HG03521 (cell line): Measurements from ENCODE around the gene TP53AIP1.

Source experiments
- ATAC-seq: cut with Tn5 transposase; IDR thresholded peaks from one replicate; pipeline ENCODE4 v1.9.1; 2021; ENCODE audit warnings: mild to moderate bottlenecking, moderate library complexity; ENCODE audit not compliant: unreplicated experiment

TP53AIP1 gene

DNA sequence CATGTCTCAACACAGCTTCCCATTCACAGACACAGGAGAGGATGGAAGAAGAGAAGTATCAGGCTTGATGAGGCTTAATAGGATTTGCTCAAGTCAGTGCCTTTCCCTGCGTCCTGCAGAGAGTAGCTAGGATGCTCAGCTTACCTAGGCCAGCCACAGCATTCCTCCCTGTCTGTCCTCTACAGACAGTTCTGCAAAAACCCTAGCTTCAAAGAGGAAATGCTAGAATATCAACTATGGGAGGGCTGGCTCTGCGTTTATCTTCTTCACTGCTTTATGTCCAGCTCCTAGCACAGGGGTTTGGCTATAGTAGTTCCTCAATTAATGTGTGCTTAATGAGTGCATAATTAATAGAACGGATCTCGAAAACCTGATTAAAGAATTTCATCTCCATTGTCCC is 35.1 kb downstream of the TP53AIP1 start:
- ATAC-seq = no peak

DNA sequence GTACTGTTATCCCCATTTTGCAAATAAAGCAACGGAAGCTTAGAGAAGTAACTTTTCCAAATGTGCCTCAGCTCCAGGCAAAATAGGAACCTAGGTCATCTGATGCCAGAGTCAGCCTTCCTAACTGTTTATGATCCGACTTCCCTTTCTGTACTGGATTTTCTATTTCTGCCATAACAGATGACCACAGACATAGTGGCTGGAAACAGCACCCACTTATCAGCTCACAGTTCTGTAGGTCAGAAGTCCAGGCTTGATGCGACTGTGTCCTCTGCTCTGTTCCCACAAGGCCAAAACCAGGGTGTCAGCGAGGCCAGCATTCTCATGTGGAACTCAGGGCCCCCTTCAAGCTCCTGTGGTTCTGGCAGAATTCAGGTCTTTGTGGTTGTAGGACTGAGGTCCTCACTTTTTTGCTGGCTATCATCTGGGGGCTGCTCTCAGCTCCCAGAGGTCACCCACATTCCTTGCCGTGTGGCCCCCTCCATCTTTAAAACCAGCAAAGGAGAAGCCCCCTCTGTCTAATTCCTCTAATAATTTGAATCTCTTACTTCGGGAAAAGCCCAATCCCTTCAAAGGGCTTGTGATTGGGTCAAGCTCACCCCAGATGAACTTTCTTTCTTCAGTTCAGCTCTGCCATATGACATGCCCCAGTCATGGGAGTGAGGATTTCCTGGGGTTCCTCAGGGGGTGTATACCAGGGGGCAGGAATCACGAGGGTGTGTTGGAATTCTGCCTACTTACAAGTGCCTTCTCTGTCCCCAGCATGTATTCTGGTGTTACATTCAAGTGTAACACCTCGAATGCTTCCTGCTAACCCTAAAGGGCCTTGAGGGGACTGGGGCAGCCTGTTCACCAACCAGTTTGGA is 36.3 kb downstream of the TP53AIP1 start:
- no peak for ATAC-seq

DNA sequence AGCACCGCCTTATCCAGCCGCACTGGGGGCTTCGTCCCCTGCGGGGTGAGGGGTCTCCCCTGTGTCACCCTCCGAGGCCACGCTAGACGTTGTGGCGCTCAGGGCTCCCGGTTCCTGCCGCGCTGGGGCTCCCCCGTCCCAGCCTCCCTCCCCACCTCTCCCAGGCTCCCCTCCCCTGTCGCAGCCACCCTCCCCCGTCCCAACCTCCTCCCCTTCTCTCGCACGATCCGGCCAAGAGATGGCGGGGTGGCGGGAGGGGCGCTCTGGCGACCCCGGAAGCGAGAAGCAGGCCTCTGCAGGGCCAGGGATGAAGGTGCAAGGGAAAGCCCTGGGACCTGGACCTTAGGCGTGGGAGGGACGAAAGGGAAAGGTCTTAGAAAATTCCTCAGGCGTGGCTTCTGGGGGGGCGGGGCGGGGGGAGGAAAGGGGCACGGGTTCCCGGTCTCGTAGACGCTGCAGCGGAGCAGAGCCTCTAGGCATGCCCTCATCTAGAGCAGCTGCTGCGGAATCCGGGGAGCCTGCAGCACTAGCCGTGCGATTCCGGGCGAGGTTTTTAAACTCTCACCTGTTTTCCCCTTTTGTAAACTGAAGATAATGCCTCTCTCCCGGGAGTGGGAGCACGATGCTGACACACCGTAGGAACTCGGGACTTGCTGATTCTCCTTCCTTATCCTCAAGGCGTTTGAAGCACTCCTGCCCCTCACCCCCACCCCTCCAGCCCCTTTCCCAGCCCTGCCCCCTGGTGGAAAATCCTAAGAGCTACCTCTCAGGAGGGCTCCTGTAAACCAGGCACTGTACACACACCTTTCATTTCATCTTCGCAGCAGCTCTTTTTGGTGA is 37.1 kb downstream of the TP53AIP1 start:
- ATAC-seq = no peak

DNA sequence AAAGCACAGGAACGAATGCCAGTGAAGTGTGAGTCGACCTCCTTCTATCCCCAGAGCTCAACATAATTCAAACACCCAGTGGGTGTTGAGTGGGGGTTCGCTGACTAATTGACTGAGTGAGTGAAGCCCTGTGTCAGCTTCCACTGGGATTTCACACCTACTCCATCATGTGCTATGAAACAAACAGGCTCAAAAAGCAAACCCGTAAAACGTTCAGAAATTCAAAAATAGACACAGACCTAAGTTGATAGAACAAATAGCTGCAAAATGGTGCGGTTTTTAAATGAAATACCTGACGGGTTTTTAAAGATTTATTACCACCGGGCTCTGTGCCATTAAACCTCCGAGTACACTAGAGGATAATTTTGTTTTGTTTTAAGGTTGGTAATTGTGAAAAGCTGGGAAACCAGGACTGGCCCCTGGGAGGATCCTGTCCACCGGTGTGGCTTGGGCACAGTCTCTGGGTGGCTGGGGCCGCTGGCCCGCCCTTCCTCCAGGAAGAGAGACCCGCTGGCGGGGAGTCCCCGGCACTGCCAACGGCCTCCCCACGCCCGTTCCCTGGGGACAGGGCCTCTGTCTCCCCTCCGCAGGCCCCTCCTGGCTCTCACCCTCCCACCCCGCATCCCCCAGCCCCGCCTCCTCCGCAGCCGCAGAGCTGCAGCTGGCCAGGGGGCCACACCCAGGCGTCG is 37.9 kb downstream of the TP53AIP1 start:
- ATAC-seq = no peak

DNA sequence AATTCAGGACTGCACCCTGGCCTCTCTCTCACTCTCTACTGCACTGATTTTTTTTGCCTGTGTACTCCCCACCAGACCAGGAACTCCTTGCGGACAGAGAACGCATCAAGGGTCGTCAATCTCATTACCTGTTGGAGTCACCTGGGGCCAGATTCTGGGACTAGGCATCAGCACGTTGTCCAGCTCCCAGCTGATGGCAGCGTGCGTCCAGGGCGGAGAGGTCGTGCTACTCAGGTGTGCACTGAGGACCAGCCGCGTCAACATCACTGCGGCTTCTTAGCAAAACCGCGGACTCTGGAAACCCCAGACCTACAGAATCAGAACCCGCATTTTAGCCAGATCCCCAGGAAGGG is 38.4 kb downstream of the TP53AIP1 start:
- no peak for ATAC-seq

DNA sequence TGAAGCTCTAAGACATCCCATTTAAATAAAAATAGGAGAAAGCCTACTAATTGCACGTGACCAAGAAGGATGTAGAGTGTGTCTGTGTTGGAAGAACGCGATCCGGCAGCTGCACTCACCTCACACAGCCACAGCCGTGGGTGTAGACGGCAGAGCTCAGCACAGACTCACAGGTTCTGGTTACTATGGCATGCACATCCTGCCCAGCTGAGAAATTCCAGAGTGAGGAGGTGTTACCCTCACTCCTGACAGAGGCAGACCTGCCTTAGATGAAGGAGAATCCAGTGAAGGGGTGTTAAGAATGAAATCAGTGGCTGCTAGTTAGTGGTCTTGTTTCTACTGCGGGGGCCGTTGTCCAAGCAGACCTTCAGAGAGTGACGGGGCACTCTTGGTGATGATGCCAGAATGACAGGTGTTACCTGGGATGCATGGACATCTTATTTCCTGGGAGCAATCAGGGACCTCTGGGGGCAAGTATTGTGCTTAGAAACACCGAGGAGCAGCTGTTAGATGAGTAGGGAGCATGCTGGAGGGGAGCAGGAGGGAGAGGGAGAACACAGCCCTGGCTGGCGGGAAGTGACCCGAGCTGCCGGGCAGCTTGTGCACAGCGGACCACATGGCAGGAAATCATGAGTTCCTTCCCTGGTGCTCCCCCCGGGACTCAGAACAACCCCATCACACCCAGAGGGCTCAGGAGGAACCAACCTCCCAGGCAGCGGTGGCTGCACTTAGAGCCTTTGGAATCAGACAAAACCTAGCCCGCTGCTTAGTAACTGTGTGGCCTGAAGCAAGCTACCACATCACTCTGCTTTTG is 39.2 kb downstream of the TP53AIP1 start:
- no peak for ATAC-seq

DNA sequence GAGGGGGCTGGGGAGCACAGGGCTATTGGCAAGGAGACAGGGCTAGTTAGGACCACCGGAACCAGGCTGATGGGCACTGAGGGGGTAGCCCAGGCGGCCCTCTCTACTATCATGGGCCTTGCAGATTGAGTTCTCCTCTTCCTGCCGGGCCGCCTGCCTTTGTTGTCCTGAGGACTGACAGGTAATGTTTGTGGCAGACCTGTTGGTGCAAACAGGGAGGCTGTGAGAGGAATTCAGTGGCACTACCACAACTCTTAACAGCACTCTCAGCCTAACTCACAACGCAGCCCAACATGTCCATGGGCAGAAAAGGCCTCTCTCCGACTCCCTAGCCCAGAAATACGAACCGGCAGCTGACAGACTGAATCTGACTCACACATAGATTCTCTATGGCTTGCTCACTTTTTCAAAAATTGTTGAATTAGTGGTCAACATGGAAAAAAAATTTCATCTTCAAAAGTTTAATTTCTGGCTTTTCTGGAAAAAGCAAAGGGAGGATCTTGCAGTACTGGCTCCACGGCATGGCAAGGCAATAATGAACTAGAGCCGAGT is 40.1 kb downstream of the TP53AIP1 start:
- no peak for ATAC-seq

DNA sequence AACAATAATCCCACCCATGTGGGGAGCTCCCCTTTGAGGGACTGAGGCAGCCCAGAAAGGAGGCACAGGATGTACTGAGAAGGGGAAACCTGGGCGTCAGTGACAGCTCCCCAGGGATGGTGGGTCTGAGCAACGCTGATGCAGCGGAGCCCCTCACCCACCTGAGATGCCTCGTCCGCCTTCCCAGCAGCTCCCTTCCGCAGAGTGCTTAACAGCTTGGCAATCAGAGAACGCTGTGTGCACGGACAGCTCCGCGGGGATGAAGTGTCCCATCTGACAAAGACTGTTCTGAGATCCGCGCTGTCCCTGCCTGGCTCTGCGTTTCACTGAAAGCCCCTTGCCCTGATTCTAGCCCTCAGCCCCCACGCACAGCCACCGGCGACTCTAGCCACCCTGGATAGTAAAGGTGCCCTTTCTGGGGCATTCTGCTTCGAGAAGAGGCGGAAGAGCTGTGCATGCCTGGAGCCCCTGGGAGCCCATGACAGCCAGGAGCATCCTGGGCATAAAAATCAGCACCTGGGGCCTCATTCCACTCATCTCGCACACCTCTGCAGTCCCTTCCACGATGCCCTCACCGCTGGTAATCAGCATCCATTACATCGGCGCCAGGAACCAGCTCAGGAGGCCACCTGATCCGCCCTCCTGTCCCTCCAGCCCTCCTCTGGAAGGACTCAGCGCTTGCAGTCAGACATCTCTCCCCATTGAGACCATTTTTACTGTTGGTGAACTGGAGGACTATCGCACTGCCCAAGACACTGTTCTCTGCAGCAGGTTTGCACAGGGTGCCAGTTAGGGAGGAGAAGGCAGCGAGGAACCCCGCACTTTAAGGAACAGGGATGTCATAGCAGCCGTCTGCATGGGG is 40.8 kb downstream of the TP53AIP1 start:
- no peak for ATAC-seq

DNA sequence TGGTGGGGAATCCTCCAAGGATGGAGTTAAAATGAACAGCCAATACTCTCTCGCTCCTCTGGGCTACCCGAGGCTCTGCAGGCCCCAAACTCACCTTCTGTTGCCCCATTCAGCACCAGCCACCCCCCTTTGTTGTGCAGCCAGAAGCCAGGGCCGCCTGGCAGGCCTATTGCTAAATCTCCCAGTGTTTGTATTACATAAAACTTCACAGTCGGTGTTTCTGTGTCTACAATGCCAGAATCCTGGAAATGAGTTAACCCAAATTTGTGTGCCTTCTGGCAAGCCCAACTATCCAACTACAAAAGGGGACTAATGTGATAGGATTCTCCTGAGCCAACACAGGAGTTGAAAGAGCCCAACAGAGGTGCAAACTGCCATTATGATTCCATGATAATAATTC is 42.2 kb downstream of the TP53AIP1 start:
- no peak for ATAC-seq

DNA sequence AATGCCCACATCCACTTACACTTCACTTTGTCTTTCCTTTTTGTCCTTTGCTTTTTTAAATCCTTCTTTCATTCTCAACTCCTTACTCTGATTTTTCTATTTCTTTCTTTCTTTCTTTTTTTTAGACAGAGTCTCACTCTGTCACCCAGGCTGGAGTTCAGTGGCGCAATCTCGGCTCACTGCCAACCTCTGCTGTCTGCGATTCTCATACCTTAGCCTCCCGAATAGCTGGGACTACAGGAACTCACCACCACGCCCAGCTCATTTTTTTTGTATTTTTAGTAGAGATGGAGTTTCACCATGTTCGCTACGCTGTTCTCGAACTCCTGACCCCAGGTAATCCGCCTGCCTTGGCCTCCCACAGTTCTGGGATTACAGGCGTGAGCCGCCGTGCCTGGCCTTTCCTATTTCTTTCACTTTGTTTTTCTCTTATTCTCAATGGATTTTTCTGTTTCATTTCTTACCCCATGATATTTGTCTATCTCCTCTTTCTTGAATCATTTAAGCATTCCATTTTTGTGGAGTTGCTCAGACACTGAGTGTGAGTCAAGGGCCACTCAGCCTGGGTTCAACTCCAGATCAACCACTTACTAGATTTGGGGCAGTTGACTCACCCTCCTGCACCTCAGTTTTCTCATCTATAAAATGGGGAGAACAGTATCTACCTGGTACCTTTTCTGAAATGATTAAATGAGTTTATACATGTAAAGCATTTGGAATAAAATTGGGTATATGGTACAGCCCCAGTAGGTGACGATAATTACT is 43.9 kb downstream of the TP53AIP1 start:
- ATAC-seq = no peak

DNA sequence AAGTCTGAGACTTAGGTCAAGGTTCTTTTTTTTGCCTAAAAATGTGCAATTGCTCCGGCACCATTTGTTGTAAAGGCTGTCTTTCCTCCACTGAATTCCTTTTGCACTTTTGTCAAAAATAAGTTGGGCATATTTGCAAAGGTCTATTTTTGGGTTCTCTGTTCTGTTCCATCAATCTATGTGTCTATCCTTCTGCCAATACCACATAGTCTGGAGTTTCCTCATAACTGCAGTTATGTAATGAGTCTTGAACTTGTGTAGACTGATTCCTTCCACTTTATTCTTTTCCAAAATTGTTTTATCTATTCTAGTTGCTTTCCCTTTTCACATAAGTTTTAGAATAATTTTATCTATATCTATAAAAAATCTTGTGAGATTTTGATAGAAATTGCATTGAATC is 44.8 kb downstream of the TP53AIP1 start:
- no peak for ATAC-seq

DNA sequence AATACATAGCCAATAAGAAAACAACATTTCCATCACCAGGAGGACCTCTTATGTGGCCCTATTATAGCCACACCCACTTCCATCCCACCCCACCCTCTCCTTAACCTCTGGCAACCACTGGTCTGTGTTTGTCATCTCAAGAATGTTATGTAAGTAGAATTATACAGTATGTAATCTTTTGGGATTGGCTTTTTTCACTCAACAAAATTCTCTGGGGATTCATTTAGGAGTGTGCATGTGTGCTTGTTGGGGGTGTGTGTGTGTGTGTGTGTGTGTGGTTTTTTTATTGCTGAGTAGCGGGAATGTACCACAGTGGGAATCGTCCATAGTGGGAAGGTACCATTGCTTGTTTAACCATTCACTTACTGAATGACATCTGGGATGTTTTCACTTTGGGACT is 46.3 kb downstream of the TP53AIP1 start:
- ATAC-seq = no peak

DNA sequence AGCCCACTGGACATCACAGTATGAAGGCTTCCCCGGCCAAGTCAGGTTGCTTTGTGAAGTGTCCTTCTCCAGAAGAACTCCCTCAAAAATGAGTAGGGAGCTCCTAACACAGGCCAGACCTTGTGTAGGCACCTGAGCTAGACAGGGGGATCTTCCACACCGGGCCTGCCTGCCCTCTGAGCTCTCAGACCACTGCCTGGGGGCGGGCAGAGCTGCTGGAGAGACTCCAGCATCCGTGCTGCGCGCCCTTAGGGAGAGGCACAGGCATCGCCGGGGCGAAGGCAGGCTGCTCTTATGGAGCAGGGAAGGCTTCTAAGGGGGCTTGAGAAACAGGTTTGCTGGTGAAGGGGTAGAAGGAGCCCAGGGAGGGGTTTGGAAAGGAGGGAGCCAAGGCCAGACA is 47.1 kb downstream of the TP53AIP1 start:
- ATAC-seq = no peak

DNA sequence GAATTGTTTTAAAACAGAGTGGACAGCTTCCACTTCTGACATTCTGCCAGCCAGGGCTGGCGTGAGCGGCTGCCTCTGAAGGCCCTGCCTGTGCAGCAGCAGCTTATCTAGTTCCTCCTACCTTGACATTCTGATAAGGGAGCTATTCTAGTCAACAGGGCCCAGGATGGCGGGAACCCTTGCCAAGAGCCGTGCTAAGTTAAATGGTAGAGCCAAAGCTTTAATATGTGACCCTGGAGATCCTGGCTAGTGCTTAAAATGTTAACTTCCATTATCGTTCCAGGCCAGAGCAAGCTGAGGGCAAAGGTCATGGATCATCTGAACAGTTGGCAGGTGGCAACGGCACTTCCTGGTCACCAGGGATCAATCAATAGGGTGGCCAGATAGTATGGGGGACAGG is 48.0 kb downstream of the TP53AIP1 start:
- ATAC-seq = no peak

DNA sequence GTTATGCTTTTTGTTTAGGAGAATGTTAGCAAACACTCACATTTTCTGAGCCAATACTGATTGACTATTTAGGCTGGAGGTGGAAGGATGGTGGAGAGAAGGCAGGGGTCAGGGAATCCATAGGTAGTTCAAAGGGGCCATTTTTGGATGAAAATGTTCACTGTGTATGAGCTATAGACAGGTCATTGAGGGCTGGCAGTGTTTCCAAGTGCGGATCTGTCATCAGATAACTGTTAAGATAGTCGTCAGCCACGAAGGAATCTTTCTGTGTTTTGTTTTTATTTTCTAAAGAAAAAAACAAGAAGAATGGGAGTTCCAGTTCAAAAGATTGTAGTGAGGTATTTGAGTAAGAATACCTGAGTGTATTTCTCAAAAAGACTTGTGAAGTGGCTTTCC is 48.4 kb downstream of the TP53AIP1 start:
- ATAC-seq = no peak

DNA sequence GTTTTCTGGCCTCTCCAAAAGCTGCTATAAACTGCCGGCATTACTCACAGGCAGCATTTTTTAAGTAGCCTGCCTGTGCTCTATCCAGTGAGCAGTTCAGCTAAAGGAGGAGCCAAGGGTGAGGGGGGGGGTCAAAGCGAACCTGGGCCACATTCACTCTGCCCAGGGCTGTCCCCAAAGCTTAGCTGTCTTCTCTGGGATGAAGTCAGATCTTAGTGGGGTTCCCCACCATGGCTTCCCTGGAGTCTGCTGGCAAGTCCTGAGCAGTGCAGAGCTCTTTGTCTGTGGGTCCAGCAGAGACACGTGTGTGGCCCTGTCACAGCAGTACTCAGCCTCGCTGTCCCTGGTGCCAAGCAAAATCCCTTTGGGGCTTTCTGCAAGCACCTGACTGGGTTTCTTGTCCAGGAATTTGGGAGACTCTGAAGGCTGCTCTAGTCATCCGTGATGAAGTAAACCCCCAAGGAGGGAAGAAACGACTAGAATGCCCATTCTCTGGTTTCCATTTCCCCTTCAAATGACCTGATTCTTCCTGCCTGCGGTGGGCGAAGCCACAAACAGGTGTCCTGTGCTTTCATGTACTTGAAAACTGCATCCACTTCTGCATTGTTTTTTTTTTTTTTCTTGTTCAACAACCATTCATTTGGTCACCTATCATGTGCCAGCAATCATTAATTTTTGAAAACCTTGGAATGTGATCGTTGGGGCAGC is 48.9 kb downstream of the TP53AIP1 start:
- peak; percentile 40 for ATAC-seq

DNA sequence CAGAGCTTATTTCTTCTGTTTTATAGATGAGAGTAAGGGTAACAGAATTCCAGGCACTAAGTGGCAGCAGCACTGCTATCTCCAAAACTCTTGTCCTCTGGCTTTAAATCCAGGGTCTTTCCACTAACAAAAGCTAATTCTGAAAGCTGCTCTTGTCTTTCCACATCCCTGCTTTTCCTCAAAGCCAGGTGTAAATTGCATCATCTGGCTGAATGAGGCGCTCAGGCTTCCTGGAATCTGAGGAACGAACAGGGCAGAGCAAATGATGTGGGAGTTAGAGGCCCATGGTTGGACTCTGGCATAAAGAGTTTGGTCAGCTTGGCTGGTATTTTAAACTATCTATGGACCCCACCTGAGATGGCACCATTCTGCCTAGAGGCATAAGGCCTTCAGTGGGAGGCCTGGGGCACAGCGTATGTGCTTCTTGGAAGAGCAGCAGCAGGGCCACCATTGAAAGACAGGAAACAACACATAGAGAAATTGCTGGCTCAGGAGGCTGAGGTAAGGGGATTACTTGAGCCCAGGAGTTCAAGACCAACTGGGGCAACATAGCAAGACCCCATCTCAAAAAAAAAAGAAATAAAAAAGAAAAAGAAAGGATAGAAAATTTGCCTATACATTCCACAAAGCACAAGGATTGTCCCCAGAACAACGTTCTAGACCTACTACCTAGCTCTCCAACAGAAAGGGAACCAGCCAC is 49.7 kb downstream of the TP53AIP1 start:
- no peak for ATAC-seq
